Stimulated activated CD8-positive, alpha-beta memory T cell treated with anti-CD3 and anti-CD28 coated beads, Interleukin-4, amount 100 ng/mL, for 1 hour (primary cell): ENCODE data around the gene TIGD3.

Source experiments
- DNase-seq, 2 donors: peaks; one replicate each; pipeline ENCODE4 v3.0.0-alpha.2; 2020; ENCODE audit warnings: low read depth in 2 of 2, low spot score in 1 of 2

TIGD3 gene

GRCh38 chr11:65389294-65389980 is 34.9 kb downstream of the TIGD3 start:
- DNase-seq: no peak

- no peak for DNase-seq
These were observed 35.8 kb downstream of the TIGD3 start for GRCh38 chr11:65390099-65390941.

GRCh38 chr11:65390996-65391395 is 36.4 kb downstream of the TIGD3 start:
- no peak for DNase-seq

- no peak for DNase-seq
These were observed 37.8 kb downstream of the TIGD3 start for GRCh38 chr11:65392186-65392829.

GRCh38 chr11:65392899-65393298 is 38.3 kb downstream of the TIGD3 start:
- no peak for DNase-seq

GRCh38 chr11:65393513-65394079 is 39.0 kb downstream of the TIGD3 start:
- DNase-seq: no peak

- DNase-seq: no peak
These were observed 39.6 kb downstream of the TIGD3 start for GRCh38 chr11:65394125-65394536.

GRCh38 chr11:65395961-65396530 is 41.5 kb downstream of the TIGD3 start:
- DNase-seq: no peak

- no peak for DNase-seq
These were observed 42.5 kb downstream of the TIGD3 start for GRCh38 chr11:65396769-65397745.

- no peak for DNase-seq
These were observed 43.9 kb downstream of the TIGD3 start for GRCh38 chr11:65398362-65398910.

GRCh38 chr11:65399249-65399648 is 44.7 kb downstream of the TIGD3 start:
- DNase-seq: no peak

GRCh38 chr11:65399845-65400244 is 45.3 kb downstream of the TIGD3 start:
- DNase-seq: no peak

GRCh38 chr11:65400307-65401072 is 45.9 kb downstream of the TIGD3 start:
- no peak for DNase-seq

GRCh38 chr11:65401073-65401802 is 46.7 kb downstream of the TIGD3 start:
- no peak for DNase-seq

- DNase-seq: no peak
These were observed 47.3 kb downstream of the TIGD3 start for GRCh38 chr11:65401803-65402248.

GRCh38 chr11:65402790-65403189 is 48.2 kb downstream of the TIGD3 start:
- no peak for DNase-seq

GRCh38 chr11:65403607-65404121 is 49.1 kb downstream of the TIGD3 start:
- DNase-seq: no peak

- DNase-seq: no peak
These were observed 49.7 kb downstream of the TIGD3 start for GRCh38 chr11:65404210-65404609.
